Measurements from ENCODE around the gene GMFB.
"Not testable (repeated sequence)": the region's sequence is repeated elsewhere in the genome, so short reads cannot be mapped to it uniquely, and the experiment has no call there.

DNA sequence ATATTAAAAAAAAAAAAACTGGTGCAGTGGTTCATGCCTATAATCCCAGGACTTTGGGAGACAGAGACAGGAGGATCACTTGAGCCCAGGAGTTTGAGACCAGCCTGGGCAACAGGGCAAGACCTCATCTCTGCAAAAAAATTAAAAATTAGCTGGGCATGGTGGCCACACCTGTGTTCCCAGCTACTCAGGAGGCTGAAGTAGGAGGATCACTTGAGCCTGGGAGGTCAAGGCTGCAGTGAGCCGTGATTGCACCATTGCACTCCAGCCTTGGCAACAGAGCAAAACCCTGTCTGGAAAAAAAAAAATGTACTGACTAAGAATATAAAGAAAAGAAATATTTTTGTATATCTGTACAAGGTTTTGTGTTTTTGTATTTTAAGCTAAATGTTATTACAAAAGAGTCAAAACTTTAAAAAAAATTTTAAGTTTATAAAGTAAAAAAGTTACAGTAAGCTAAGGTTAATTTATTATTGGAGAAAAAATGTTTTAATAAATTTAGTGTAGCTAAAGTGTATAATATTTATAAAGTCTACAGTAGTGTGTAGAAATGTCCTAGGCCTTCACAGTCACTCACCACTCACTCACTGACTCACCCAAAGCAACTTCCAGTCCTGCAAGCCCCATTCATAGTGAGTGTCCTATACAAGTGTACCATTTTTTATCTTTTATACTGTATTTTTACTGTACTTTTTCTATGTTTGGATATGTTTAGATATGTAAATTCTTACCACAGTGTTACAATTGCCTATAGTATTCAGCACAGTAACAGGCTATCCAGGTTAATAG lies 31.8 kb downstream of the GMFB start:
- not testable (repeated sequence) for TF ChIP-seq CTCF, POLR2A (IDR thresholded peaks at IDR 0.05)

Measured in prostate gland (tissue), 2 donors.